Inferior parietal cortex (tissue), 1 donor: ENCODE results near the gene MTX3.
A peak's percentile ranks its signal among the peaks of the same experiment; 100 is the strongest.

Source experiments
- DNase-seq: peaks from one replicate; pipeline ENCODE4 v3.0.0-alpha.2; 2016; ENCODE audit errors: extremely low spot score

Gene MTX3

DNA sequence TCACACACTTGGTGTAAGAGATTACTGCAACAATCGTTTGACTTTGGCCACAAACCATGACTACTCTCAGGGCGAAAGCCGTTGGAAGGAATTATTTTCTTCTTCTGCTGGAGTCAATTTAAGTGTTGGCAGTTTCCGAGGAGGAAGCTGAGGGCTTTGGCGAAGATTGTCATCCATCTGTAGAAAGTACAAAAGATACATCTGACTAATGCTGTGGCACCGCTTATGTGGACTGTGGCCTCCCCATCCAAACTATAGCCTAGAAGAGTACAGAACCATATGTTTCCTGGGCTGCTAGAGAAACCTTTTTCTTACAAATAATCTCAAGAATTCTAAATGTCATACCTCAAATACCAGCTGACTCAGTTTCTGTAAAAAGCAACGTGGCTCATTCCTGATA lies 7.4 kb downstream of the MTX3 start:
- DNase-seq, result no peak

DNA sequence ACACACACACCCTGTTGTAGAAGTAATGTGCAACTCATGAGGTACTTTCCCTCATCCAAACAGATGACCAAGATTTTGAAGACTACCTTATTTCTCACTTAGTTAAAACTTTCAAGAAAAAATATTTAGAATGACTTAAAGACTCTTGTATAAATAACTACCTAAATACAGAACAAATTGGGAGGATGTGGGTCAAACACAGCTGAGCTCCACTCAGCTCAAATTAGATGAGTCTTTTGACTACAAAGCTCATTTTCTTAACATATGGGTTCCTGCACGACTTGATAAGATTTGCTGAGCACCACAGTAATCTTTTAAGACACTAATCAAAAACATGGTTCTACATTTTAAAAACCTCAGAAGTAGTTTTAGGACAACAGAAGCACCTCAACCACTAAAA lies 8.9 kb downstream of the MTX3 start:
- DNase-seq, result no peak

DNA sequence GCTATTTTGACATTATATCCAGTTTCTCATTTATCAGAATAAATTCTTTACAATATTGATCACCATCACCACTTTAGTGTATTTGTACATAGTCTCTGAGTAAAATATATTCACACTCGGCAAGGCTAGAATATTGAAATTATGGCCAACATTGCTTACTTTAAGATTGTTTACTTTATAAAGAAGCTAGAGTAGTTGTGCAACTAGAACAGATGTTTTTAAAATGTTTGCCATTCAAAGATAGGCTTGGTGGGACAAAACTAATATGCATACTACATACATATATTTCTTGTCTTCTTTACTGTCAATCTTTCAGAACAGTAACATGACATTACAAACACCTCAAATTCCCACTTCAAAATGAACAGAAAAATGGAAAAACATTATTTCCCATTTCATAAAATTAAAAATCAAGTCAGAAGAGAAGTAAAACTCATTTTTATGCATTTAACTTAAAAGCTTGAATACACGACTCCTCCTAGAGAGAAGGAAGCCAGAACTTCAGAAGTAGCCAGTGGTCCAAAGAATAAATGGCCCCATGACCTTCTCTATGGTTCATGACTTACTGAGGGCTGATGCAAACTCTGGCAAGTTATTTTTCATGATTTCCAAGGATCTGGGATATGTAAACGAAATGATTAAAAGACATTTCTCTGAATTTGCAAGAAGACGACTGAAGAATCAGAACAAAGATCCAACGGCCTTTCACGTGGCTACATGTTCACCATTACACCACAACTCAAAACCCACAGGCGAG lies 14.1 kb downstream of the MTX3 start:
- DNase-seq, result no peak

DNA sequence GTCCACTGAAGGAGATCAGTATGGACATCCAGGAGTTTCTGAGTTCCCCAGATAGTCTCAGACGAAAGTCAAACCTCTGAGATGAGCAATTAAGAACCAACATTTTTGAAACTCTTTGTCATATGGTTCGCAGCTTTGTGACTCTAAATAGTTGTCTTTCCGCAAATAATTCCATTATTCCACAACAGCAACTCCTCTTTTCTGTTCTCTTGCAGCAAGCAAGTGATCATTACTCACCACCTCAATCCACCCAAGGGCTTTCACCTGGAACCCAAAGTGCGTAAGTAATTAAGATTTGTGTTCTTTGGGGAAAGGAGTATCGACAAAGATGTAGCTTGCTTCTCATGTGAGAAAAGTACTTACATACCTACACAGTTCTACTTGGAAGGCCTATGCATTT lies 15.6 kb downstream of the MTX3 start:
- DNase-seq, result no peak

DNA sequence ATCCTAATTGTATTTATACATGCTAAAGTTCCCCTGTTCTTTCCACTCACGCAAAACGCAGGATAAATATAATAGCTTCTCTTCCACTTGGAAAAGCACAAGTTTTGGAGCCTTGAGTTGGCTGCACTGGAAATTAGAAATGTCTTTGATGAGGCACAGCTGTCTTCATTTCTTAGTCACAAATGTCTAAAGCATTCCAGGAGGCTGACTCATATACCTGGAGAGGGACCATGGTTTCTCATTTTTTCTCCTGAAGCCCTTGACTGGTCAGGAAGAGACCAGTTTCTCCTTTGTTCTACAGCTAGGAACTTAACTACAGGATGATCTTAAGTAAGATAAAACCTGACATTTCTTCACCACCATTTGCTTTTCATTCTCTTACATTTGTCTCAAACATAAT lies 16.2 kb downstream of the MTX3 start:
- peak; percentile 13 for DNase-seq

DNA sequence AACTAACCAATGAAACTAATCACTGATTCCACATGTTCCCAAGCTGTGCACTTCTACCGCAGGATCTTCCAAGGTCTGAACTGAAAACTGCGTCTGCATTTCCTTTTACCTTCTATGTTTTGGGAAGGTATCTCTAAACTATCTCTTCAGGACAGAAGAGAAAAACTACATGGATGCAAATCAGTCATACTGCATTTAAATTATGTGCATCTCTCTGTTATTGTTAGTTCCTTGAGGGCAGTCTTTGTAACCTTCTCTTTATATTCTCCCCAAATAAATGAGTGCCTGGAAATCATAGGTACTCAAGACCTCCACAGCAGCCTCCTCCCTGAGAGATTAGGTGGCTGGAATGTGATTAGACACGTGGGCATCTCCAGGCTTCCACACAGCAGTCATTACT lies 17.1 kb downstream of the MTX3 start:
- no peak for DNase-seq

DNA sequence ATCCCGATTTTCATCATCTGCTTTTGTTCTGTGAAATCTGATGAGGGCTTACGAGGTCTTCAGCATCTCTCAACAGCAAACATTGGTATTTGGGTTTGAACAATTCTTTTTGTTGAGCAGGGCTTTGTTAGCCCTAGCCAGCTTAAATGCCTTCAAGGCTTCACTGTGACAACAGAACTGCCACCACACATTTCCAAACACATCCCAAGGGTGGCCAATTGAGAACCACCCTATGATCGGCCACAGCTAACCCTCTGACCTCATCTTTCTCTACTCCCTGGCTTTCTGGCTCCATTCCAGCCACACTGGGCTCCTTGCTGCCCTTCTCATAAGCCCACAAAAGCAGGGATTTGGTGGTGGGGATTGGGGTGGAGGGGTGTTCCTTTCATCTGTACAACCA lies 17.6 kb downstream of the MTX3 start:
- DNase-seq, result no peak

DNA sequence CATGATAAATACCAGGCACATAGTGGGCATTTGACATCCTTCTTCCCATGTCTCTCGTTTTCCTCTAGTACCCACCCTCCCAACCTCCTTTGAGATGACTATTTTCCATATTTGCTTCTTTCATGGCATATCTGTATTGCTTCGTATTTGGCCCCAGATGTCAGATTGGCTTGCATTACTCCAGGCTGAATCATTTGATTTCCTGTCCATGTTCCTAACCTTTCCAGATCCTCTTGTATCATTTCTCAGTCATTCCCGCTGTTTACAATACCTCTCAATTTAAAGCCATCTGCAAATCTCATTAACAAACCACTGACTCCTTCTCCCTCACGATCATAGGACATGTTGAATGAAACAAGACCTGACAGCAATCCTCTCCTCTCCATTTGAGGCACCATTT lies 19.9 kb downstream of the MTX3 start:
- no peak for DNase-seq

DNA sequence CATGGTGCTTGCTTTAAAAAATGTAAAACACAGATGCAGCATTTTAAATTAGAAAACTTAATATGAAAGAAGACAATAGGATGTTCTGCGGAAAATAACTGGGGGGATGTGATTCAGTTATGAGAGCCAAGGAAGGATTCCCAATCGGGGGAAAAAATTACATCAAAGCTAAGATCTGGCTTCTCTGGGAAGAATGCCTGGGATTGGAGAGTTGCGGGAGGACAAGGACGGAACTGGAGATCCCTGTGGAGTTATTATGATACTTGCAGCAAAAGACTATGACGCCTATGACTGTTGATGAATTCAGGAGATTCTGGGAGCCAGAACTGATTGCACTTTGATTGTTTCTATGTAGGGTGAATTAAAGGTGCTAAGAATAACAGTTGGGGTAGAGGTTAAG lies 24.6 kb downstream of the MTX3 start:
- no peak for DNase-seq

DNA sequence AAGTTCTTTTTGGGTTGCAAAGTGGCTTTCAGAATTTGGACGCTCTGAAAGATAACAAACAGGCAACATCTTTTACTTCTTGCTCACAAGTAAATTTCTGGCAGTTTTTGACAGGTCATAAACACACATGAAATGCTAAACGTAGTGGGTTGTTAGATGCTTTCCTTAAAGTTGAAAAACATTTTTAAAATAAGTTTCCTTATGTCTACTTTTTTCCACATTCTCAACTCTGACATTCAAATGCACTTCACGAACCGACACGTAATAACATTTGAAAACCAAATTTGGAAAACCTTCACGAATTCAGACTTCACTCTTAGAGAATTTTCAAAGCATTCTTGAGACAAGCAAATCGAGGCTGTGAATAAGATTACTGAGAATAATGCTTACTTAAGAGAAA lies 26.9 kb downstream of the MTX3 start:
- no peak for DNase-seq

DNA sequence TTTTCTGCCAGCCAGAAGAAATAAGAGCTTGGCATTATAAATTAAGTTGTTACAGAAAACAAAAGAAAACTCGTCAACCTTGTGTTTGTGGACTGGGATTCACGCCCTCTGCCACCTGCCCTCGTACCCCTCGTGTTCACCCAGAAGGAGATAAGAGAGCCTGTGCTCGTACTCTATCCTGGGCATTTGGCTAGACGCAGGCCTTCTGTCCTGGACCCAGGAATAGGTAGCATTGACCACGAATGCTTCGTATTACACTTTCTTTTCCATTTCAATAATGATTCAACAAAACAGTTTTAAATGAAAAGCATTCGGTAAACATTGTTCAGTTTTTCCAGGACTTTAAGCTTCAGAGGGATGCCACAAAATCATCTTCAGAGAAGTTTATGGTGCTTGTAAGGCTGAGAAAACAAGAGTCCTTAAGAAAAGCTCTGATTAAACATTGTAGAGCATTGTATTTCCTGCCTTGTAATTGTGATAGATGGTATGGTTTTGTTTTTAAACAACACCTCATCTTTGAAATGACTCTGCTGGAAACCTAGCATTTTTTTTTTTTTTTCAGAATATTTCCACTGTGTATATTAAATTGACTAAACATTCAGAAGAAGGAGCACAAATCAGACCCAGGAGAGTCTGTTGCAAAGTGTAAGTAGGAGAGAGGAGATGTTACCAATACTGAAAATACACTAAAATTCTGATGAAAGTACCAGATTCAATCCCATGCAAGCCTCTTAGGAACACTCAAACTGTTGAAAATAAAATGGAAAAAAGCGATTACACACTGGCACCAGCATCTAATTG lies 27.6 kb downstream of the MTX3 start:
- no peak for DNase-seq

DNA sequence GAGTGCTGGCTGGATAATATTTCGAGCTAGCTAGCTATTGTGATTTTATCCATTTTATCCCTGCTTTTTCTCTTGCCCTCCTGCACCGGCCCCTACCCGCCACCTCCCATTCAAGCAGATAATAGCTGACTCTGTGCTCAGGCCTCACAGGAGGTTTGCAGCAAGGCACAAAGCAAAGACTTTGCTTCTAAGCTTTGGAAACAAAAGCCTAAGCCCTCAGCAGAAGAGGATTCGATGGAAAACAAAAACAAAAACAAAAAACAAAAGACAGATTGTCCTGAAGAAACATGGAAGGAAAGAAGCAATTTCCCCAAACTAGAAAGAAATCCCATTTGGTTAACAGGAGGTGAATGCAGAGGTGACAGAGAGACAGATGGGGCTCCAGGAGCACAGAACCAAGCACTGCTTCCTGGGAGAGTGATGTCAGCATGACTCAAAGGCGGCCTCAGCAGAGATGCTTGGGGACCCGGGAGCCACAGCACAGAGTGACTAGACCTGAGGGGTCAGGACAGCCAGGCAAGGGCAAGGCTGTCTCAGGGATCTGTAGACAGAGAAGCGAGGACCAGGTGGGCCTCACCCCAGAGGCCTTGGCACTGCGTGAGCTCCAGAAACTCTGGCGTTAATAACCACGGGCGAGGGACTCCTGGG lies 28.4 kb downstream of the MTX3 start:
- no peak for DNase-seq

DNA sequence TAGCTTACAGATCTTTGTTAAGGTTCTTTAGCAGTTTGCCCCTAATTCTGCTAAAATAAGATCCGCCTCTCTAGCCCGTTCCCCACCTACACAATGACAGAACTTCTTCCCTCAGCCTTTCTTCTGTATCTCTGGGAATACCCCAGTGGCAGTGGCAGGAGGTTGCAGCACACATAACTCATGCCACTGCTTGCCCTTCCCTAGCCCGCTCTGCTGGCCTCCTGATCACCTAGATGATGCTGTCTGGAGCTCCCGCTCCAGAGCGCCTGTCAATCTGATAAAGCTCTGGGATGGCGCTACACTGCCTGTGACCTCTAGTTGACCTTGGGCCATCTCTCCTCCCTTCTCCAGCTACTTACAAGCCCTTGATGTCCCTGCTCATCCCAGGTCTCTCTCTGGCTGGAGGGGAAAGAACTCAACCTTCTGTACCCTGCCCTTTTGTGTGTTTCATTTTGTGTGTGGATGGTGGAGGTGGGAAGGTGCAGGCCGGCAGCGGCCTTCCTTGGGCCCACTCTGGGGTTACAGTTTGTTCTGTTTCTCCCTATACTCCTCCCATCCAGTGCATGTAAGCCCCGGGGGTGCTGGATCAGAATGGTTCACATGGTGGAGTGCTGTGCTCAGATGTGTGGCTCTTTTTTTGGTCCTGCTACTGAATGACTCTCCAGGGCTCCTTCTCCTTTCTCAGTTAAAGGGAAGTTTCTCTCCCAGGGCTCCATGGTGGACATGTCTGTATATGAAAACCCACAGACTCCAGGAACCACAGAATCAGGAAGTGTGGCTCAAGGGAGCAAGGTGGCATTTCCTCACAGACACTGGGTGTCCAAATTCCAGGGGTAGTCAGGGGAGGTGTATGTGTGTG lies 29.1 kb downstream of the MTX3 start:
- DNase-seq, result no peak

DNA sequence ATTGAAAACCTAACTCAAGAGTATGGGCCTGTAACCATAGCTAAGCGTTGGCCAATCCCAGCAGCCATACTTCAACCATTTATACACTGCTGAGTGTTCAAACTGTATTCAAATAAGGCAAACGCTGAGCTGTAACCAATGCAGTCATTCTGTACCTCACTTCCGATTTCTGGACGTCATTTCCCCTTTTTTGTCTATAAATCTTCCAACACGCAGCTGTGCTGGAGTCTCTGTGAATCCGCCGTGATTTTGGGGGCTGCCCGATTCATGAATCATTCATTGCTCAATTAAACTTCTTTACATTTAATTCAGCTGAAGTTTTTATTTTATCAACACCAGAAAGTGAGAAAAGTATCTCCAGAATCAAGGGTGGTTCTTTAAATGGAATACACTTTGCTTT lies 31.7 kb downstream of the MTX3 start:
- no peak for DNase-seq

DNA sequence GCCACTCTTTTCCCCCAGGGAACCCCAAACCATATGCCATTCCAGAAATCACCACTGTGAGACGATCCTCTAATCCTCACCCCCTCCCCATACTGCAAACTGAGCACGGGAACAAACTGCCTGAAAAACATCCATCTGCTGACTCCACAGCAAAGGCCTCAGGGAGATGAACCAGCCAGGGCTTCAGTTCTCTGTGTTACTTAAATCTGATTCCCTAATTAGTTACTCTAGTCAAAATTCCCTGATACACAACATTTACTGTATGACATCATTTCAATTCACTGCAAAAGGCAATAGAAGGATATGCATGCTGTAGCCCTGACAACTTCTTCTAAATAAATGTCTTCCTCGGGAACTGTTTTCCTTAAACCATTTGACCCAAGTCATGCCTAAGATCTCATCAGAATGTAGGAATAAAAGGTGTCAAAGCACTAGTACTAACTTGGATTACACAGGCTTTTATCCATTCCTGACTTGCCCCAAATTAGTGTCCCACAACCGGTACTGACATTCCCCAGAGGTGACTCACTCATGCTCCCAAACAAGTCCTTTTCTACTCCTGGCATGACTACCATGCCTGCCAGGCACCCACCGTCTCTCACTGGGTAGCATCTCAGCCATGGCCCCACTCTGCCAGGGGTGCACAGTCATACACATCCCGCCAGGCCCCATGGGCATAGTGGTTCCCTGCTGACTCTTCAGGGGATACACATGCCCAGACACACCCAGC lies 35.0 kb downstream of the MTX3 start:
- no peak for DNase-seq

DNA sequence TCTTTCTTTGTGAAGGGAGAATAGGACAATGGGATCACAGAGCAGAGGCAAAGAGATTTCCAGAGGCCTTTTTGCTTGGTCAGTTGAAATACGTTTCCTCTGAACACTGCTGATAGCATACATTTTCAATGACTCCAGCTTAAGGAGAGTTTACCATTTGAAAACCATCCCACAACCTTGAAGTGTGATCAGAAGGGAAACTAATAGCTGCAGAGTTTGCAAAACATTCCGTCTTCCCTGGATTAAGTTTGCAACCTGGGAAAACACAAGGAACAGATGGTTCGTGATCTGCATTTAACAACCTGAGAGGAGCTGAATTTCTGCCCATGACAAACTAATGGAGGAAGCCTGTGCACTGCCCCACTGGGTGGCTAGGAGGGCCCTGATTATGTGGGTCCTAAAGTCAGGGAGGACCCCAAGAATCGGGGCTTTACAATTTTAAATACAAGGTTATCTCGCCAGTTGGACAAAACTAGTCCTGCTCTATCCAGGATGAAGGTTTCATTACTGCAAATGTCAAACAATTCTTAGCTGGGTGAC lies 35.6 kb downstream of the MTX3 start:
- DNase-seq, result no peak

DNA sequence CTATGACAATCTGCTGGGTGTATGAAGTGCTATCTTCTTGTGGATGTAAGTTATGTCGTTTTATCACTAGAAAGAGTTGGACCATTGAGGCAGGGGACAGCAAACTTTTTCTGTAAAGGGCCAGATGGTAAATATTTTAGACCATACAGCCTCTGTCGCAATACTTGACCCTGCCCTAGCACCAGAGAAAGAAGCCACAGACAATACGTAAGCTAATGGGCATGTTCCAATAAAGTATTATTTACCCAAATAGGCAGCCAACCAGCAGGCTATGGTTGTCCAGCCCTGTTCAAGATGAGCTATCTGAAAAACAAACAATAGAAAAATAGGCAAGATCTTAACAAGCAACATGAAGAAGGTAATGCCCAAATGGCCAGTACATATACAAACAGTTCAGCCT lies 36.4 kb downstream of the MTX3 start:
- no peak for DNase-seq

DNA sequence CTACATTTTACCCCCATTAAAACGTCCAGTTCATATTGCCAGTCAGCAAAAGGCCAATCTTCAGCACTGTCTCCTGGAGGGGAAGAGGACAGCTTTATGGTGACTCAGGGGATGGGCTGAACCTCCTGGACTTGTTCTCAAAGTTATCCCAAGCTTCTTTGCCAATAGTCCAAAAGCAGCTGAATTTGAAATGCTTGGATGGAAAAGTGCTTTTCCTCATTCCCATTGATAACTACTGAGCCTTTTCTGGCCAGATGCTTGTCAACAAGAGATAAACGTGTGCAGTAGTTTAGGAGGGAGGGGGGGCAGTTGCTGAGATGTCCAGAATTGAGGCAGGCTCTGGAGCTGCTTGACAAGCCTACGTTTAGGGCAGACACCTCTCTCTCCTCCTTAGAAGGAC lies 43.5 kb downstream of the MTX3 start:
- no peak for DNase-seq

DNA sequence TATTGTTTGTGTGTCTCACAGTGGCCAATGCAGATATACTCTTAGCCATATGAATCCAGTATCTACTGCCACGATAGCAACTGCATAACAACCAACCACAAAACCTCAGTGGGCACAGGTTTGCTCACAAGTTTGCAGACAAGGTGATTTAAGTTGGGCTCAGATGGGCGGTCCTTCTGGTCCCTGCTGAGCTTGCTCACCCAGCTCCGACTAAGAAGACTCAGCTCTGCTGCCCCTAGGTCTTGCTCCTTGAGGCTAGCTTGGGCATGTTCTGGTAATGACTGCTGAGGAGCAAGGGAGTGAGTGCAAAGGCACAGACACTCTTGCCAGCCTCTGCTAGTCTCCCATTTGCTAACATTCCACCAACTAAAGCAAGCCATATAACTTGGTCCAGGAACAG lies 52.6 kb downstream of the MTX3 start:
- DNase-seq, result no peak

DNA sequence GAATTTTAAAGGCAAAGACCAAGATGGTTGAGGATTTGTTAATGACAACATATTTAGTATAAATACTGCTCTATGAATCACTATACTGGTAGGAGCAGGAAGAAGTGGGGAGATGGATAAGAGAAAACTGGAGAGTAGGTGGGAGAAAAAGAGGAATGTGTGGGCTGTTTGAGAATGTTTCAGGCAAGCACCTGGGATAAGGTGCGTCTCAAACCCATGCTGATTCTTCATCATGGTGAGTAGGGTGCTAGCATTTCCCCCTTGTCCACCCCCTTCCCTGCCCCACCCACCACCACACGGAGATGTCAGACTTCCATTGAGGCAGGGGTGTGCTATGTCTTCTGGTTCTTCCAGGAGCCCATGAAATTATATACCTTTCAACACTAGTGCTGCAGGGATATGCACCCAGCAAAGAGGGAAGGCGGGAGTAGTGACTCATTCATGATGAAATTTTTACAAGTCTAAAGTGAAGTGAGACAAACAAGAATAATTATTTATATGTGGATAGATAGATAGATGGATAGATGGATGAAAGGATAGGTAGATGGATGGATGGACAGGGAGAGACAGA lies 54.3 kb downstream of the MTX3 start:
- DNase-seq, result no peak
